SH-SY5Y (cell line): Measurements from ENCODE around the gene C14orf93.

ENCODE experiments used
- GATA2 ChIP-seq: IDR thresholded peaks from 2 replicates; pipeline ENCODE4 v1.6.1; 2011; ENCODE audit warnings: mild to moderate bottlenecking, low read depth, low read length
- GATA3 ChIP-seq: IDR thresholded peaks from 2 replicates; pipeline ENCODE4 v1.6.1; 2011; ENCODE audit warnings: low read depth, mild to moderate bottlenecking, low read length, moderate library complexity

- no peak for TF ChIP-seq GATA2
- no peak for TF ChIP-seq GATA3
Observed at GRCh38 chr14:23015618-23016017, 5.7 kb upstream of the C14orf93 start.
